Stimulated activated CD8-positive, alpha-beta memory T cell treated with anti-CD3 and anti-CD28 coated beads, Interleukin-7, amount 100 ng/mL, for 48 hours (primary cell): ENCODE data around the gene ZNF850.
A peak's percentile ranks its signal among the peaks of the same experiment; 100 is the strongest.

Experiments used
- DNase-seq, 2 donors: peaks; one replicate each; pipeline ENCODE4 v3.0.0-alpha.2; 2020; ENCODE audit warnings: low read depth in 1 of 2; ENCODE audit errors: extremely low read depth in 1 of 2

ZNF850 gene

DNA sequence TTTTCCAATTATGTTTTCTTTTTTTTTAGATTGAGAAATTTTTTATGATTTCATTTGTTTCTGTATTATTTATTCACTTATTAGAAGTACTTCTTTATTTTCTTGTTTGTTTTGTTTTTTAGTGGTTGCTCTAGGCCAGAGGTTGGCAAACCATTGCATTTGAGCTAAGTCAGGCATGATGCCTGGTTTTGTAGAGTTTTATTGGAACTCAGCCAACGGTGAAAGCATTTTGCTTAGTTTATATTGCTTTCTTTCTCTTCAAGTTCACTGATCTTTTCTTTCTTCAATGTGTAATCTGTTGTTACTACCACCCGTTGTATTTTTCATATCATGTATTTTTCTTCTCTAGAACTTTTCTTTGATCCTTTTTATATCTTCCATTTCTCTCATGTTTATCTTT is 65.5 kb downstream of the ZNF850 start:
- DNase-seq, result no peak

GRCh38 chr19:36688058-36688457 is 84.5 kb downstream of the ZNF850 start:
- no peak for DNase-seq

DNA sequence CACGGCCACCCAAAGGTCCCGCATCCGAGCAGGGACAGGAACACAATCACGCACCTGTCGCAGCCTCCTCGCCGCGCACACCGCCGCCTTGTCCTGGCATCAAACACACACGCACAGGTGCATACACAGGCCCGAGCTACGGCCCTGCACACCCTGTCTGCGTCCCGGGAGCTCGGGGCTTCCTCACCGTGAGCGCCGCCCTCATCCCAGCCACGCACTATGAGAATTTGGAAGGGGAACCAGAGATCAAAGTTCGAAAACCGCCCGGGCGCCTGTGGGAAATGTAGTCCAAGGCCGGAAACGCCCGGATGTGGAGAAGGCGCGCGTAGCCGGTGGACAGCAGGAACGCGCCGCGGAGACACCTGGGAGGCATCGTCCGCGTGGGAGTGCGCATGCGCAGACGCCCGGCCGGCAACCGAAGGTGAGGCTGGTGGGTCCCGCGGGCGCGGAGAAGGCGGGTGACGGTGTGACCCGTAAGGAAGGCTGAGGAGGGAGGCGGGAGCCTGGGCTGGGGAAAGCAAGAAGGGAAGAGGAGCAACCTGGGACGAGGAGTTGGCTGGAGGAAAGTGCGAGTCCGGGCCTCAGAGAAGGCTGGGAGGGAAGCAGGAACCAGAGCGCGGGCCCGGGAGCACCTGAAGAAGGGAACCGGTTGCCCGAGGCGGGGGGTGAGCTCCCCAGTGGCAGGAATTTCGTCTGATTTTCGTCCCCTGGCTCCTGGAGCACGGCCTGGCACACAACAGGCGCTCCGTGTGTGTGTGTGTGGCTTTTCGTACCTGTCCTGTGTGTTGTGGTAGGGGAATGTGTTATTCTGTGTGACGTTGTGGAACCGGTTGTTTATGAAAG is 85.2 kb downstream of the ZNF850 start, which contains the start of gene ZNF567:
Gene ZNF567 (plus strand): TSS at position 399 of the 843 bp plus-strand sequence. CDS start 7,256 bp downstream, outside the sequence.
- DNase-seq, result peak; percentile 96 to 97

- DNase-seq, result no peak
Measured at GRCh38 chr19:36686365-36687213, 86.0 kb downstream of the ZNF850 start.

- DNase-seq, result no peak
Measured at GRCh38 chr19:36685835-36686234, 86.8 kb downstream of the ZNF850 start.

DNA sequence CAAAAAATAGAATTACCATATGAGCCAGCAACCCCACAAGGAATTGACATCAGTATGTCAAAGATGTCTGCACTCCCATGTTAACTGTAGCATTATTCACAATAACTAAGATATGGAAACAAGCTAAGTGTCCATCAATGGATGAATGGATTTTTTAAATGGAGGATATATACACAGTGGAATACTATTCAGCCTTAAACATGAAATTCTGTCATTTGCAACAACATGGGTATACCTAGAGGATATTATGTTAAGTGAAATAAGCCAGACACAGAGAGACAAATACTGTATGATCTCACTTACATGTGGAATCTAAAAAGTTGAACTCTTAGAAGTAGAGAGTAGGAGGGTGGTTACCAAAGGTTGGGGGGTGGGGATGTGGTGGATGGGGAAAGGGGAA is 93.2 kb downstream of the ZNF850 start:
- DNase-seq, result no peak

DNA sequence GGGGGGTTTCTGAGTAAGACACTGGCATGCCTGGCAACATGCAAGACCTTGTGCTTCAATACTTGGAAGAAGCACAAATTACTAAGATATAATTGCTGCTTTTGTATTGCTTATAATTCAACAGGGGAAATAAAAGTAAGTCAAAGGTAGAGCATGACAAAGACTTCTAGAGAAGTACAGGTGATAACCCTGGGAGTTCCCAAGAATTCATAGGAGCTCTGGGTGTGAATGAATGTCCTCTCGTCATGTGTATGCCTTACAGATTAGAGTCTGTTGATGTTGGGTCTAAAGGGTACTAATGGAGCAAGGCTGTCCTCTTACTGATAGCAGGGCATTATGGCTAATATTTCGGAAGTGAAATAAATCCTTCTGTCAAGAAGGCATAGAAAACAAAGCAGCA is 98.4 kb downstream of the ZNF850 start:
- no peak for DNase-seq

DNA sequence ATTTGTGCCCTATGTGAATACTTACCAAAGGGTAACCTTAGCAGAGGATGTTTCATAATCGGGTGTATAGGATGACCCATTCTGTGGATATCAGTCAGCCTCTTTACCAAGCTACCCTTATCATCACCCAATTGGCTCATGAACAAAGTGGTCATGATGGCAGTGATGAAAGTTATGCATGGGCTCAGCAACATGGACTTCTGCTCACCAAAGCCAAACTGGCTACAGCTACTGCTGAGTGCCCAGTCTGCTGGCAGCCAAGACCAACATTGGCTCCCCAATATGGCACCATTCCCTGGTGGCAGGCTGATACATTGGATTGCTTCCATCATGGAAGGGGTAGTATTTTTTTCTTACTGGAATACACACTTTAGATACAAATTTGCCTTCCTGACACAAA is 100.2 kb downstream of the ZNF850 start:
- no peak for DNase-seq

DNA sequence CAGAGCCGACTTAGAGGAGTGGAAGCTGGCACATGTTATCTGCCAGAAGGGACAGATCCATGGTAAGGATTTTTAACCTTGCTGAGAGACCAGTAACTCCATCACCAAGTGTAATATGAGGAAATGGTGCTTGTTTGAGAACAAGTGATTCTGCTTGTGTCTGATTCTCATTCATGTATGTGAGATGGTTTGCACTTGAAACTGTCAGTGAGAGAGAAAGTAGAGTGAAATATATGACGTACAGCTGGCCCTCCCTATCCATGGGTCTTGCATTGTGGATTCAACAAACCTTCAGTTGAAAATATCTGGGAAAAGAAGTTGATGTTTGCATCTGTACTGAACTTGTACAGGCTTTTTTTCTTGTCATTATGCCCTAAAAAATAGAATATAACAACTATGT is 104.0 kb downstream of the ZNF850 start:
- DNase-seq, result no peak

DNA sequence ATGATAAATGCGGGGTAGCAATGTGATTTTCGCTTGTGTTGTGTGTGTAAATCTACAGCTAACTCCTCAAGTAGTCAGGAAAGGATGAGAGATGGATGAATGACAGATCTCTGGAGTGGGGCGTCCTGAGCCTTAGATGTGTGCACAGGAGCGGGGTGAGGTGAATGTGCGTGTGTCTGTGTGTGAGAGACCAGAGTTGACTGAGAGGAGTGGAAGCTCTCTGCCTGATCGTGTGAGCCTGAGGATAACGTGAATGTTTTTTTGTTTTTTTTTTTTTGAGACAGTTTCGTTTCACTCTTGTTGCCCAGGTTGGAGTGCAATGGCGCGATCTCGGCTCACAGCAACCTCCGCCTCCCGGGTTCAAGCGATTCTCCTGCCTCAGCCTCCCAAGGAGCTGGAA is 106.8 kb downstream of the ZNF850 start:
- DNase-seq, result no peak
